HG03159 (cell line): ENCODE measurements around the gene RASA3.

ENCODE experiments used
- ATAC-seq: cut with Tn5 transposase; IDR thresholded peaks from one replicate; pipeline ENCODE4 v1.9.1; 2021; ENCODE audit warnings: mild to moderate bottlenecking, moderate library complexity; ENCODE audit not compliant: unreplicated experiment

RASA3 gene

DNA sequence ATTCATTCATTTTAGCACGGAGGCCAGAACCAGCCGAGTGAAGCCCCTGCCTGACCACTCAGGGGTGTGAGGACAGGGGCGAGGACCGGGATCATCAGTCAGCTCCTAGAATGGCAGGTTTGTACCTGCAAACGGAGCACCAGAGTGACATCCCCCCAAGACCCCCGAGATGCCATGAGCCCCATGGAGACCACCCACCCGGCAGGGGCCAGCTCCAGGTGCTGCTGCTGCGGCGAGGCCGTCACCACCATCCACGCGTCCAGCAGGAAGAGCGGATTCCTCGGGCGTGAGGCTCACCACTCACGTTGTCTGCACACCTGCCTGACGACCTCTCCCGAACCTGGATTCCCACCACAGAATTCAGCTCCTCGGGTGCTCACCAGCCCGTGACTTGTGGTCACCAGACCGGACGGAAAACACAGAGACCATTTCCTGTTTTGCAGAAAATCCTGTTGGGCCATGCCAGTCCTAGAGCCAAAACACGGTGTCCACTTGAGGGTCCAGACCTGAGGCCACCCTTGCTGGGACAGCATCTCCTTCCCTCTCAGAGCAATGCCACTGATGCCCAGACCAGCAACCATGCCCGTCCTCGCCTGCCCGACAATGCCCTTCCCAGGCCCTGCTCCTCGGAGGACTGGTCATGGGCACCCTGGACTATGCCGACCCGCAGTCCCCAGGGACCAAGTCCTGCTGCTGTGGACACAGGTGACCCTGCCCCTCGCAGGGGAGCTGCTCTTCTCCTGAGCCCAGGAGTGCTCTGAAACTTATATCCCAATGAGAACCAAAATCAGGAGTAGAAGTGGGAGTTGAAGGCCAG lies 74.2 kb downstream of the RASA3 start:
- no peak for ATAC-seq

DNA sequence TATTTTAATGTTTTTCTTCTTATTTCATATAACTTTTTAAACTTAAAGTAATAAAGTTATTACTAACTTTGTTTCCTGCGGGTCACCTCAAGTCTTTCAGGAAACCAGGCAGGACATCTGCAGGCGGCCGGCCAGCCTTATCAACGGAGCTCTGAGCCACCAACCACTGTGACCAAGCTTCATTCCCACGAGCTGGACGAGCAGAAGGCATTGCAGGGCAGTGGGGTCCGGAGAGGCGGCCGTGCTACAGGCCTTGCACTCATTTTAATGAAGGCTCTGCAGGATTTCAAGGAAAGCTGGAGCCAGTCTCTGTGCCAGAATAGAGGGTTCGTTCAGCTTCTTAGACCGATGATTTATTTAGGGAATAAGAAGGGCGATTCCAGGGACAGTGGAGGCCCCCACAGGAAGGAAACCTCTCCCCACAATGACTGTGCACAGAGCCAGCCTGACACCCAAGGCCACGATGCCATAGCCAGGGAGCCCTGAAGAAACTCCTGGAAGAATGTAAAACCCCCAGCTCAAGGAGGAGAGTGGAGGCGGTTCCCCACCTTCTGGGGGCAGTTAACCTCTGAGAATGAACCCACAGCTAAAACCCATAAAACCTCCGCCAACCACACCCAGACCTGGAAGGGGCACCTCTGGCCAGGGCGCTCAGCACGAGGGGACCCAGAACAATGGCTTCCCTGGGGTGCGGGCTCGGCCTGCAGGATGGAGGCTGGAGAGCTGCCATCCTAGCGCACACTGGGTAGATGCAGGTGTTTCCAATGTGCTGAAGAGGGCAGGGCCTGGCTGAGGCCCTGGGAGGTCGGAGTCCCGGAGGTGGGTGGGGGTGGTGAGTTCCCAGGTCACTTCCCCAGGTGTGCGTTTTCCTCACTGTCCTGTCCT lies 75.0 kb downstream of the RASA3 start:
- ATAC-seq: no peak

- ATAC-seq: no peak
Measured at GRCh38 chr13:114056205-114057013, 76.0 kb downstream of the RASA3 start.

DNA sequence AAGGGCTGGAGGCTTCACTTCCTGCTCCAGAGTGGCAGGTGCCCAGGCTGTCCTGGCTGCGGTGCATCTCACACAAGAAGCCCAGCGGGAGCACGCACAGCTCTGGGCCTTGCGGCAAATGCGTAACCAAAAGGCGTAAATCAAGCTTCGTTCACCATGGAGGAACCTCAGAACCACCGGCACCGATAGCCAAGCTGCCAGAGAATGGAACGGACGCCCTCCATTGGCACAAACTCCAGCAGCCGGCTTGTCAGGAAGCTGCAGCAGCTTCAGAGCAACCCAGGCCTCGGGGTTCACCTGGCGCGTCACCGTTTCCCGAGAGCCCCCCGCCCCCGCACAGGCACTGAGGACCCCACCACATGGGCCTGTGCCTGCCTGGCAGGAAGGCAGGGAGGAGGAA lies 76.7 kb downstream of the RASA3 start:
- ATAC-seq: no peak

DNA sequence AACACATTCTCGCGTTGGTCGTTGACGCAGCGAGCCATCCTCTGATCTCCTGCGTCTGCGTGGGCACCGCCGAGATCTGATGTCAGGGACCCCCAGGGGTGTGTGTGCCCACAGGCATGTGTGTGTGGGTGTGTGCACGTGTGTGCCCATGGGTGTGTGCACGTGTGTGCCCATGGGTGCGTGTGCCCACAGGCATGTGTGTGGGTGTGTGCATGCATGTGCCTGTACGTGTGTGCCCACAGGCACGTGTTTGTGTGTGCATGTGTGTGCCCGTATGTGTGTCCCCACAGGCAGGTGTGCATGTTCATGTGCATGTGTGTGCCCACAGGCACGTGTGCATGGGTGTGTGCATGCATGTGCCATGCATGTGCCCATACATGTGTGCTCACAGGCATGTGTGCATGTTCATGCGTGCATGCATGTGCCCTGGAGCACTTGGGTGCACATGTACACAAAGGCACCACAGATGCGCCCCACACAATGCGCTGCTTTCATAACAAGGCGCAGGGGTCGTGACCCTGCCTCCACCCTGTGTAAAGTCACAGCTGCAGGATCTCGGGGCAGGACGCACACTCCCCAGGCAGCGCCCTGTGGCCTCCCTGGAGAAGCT lies 77.5 kb downstream of the RASA3 start:
- no peak for ATAC-seq

DNA sequence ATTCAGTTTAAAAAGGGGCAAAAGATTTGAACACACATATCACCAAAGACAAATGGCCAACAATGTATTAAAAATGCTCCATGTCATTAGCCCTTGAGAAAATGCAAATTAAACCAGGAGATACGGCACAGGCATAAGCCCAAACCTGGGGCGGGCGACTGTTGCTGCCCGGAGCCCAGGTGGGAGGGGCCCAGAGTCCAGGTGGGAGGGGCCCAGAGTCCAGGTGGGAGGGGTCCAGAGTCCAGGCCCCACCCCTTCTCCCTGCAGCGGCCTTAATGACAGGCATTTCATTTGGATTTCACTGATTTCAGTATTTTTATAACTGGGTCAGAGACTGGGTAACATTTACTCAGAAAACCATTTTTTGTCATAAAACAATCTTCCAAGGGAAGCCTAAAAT lies 78.2 kb downstream of the RASA3 start:
- ATAC-seq: no peak

- no peak for ATAC-seq
Measured at GRCh38 chr13:114053026-114053425, 79.4 kb downstream of the RASA3 start.

GRCh38 chr13:114050536-114051450 lies 81.6 kb downstream of the RASA3 start:
- no peak for ATAC-seq

DNA sequence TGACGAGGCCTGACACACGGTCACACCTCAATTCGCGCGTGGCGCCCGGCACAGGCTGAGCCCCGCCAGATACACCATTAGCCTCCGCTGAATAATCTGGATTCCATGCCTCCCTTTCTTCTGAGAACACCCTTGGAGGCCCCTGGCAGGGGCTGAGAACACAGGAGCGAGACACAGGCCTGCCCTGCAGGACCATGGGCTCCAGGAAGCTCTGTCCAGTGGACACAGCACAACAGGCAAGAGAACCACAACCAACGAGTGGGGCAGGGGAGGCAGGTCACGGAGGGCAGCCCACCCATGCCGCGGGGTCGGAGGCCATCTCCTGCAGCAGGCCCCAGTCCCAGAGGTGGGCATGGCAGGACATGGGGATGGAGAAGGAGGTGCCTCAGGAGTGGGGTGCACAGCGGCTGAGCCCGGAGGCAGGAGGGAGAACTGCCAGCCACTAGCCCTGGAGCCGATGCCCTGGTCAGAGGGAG lies 82.8 kb downstream of the RASA3 start:
- no peak for ATAC-seq

DNA sequence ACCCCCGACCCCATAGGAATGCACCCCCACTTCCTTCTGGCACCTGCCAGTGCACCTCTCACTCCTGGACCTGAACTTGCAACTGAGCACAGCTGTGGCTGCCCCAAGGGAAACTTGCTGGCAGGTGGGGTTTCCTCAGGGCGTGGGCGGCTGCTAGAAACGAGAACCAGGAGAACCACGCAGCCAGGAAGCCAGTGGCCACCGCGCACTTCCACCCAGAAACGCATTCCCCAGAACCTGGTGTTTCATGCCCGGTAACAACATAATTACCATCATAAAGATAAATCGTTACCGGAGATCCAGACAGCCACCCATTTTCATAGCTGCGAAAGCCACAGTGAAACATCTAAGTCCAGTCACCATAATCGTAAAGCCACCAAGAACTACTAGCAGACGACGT lies 83.4 kb downstream of the RASA3 start:
- ATAC-seq: no peak

GRCh38 chr13:114048443-114048842 lies 84.0 kb downstream of the RASA3 start:
- ATAC-seq: no peak

- peak; percentile 68 for ATAC-seq
Measured at GRCh38 chr13:114047358-114047881, 85.0 kb downstream of the RASA3 start.

DNA sequence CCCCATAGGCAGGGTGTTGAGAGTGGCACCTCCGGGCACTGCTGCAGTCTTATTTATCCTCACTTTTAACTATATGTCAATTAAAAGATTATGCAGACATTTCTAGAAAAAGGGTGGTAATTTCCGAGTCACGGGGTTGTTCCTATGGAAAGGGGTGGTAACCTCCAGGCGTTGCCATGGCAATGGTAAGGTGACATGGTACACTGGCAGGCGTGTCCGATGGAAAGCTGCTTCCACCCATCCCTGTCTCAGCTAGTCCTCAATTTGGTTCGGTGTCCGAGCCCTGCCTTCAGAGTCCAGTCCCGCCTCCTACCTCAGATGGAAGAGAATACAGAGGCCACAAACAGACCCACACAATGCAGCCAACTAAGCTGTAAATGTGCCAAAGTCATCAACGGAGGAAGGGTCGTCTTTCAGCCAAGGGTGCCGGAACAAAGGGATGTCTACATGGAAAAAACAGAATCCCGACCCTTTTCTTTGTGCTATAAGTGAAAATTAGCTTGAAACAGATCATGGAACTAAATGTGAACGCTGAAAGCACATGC lies 85.9 kb downstream of the RASA3 start:
- ATAC-seq: no peak

DNA sequence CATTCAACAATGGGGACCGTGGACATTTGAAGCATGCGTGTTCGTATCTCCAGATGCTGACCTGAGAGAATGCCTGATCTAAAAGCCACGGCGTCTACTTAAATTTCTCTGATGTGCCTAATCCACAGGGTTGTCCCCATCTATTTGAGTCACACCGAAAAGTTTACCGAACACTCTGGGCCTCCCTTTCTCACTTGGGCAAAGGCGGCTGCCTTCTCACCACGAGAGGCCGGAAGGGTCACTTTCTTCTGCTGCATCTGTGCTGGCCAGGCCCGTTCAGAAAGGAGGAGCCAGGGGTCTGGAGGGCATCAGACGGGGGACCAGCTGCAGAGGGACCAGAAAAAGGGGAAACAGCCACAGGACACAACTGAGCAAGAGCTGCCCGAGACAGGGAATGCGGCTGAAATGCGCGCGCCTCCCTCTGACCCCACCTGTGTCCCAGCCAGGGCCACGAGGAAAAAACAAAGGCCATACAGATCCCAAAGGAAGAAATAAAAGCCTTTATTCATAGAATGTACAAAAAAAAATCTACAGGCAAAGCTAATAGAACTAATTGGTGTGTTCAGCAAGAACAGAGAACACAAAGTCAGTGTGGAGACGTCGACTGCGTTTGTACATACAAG lies 87.2 kb downstream of the RASA3 start:
- no peak for ATAC-seq

DNA sequence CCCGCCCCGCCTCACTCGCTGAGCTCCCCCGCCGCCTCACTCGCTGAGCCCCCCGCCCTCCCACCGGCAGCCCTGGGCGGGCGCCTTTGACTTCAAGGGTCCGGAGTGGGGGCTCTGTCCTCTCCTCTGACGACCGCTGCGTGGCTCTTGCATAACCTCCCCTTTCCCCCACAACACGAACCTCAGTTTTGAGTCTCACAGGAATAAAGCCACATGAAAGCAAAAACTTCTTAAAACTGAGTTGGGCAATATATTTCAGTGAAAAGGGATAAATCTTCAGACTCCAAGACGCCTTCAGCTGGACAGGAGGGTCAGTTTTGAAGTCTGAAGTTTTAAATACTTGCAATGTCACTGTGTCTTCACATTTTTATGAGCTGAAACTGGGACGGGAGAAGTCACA lies 87.9 kb downstream of the RASA3 start:
- no peak for ATAC-seq

- ATAC-seq: no peak
Measured at GRCh38 chr13:114043421-114044053, 88.9 kb downstream of the RASA3 start.

DNA sequence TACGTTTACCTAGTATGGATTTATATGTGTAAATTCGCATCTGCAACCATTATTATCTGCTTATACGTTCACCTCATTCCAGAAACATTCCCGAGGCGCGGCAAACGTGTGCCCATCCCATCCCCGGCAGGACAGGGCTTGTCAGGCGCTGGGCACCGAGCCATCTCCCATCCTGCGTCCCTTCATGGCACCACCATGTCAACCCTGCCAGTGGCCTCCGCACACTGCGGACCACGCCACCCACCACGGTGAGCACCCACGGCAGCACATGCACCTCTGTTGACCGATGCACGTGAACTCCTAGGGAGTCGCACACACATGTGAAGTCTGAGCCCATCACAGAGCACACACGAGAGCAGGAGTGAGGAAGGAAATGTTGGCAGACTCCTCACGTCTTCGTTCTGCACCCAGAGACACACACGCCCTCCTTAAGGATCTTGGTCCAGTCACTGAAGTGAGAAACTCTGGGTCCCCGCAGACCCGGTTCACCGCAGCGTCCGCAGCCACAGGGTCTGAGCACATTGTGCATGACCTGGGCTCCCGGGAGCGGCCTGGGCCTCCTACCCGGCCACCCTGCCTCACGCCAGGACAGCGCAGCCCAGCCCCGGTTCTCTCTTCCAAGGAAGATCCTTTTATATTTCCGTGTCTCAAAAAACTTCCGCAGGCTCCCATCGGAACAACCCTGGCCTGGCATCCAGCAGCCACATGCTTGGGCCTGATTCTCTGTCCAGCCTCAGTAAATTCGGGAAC lies 90.2 kb downstream of the RASA3 start:
- no peak for ATAC-seq
